HEK293 (cell line): ENCODE data around the gene TNS4.

Experiments used
- CTCF ChIA-PET: fragments of 350-600 bp; formaldehyde crosslinking; extraction: SDS; loops from one replicate; lab custom pipeline; 2021; ENCODE audit warnings: antibody characterized with exemption; lab: Yijun Ruan, JAX
- POLR2A ChIA-PET: fragments of 300-600 bp; formaldehyde crosslinking; extraction: SDS; loops from one replicate; lab custom pipeline; 2020; ENCODE audit warnings: antibody characterized with exemption, inconsistent platforms; lab: Yijun Ruan, JAX
- H3K27ac ChIP-seq: fragments of 200-500 bp; sonication (Bioruptor generic); 2 replicates; pipeline ENCODE4 v1.5.1; 2014; ENCODE audit warnings: low read depth, low read length, control low read depth, inconsistent platforms; ENCODE audit errors: extremely low read depth
- H3K36me3 ChIP-seq, 2 experiments: fragments of 200-500 bp in 1 of 2; sonication (Bioruptor generic) in 1 of 2; 1 replicate in 1 of 2; 2 replicates in 1 of 2; pipeline ENCODE4 v1.5.1; 2014 to 2017; ENCODE audit warnings: inconsistent platforms in 2 of 2, low read length in 2 of 2; ENCODE audit not compliant: control insufficient read depth in 2 of 2, insufficient read depth in 1 of 2
- H3K4me1 ChIP-seq: fragments of 200-500 bp; sonication (Bioruptor generic); 2 replicates; pipeline ENCODE4 v1.5.1; 2014; ENCODE audit warnings: mild to moderate bottlenecking, low read length, inconsistent platforms; ENCODE audit not compliant: control insufficient read depth, insufficient read depth
- H3K4me3 ChIP-seq: 2 replicates; pipeline ENCODE4 v1.5.1; 2011; ENCODE audit warnings: low read depth, mild to moderate bottlenecking, control low read depth, low read length, moderate library complexity
- H3K9me3 ChIP-seq: fragments of 200-500 bp; sonication (Bioruptor generic); 2 replicates; pipeline ENCODE4 v1.5.1; 2014; ENCODE audit warnings: low read depth, low read length, inconsistent platforms; ENCODE audit not compliant: control insufficient read depth, insufficient read depth
- CTCF ChIP-seq: fragments of 450-650 bp; formaldehyde crosslinking; IDR thresholded peaks from 2 replicates; pipeline ENCODE4 v1.5.1; 2016; ENCODE audit warnings: missing biosample characterization, missing genetic modification characterization
- KLF10 ChIP-seq: fragments of 450-650 bp; IDR thresholded peaks from 2 replicates; pipeline ENCODE4 v1.5.1; 2018; ENCODE audit warnings: missing biosample characterization, mild to moderate bottlenecking, missing genetic modification characterization
- KLF9 ChIP-seq: fragments of 450-650 bp; formaldehyde crosslinking; IDR thresholded peaks from 2 replicates; pipeline ENCODE4 v1.5.1; 2016; ENCODE audit warnings: missing biosample characterization, missing genetic modification characterization, low read depth
- OSR2 ChIP-seq: fragments of 450-650 bp; formaldehyde crosslinking; IDR thresholded peaks from 2 replicates; pipeline ENCODE4 v1.5.1; 2016; ENCODE audit warnings: missing biosample characterization, missing genetic modification characterization
- RBAK ChIP-seq: fragments of 450-650 bp; formaldehyde crosslinking; IDR thresholded peaks from 2 replicates; pipeline ENCODE4 v1.5.1; 2016; ENCODE audit warnings: missing biosample characterization, missing genetic modification characterization
- SCRT2 ChIP-seq: fragments of 450-650 bp; formaldehyde crosslinking; IDR thresholded peaks from 2 replicates; pipeline ENCODE4 v1.5.1; 2016; ENCODE audit warnings: missing biosample characterization, missing genetic modification characterization
- SP7 ChIP-seq: fragments of 450-650 bp; formaldehyde crosslinking; IDR thresholded peaks from 2 replicates; pipeline ENCODE4 v1.5.1; 2016; ENCODE audit warnings: missing biosample characterization, missing genetic modification characterization
- ZBTB17 ChIP-seq: fragments of 450-650 bp; formaldehyde crosslinking; IDR thresholded peaks from 2 replicates; pipeline ENCODE4 v1.5.1; 2016; ENCODE audit warnings: missing biosample characterization, missing genetic modification characterization
- ZBTB48 ChIP-seq: fragments of 450-650 bp; formaldehyde crosslinking; IDR thresholded peaks from 2 replicates; pipeline ENCODE4 v1.5.1; 2016; ENCODE audit warnings: missing biosample characterization, missing genetic modification characterization
- ZNF184 ChIP-seq: fragments of 450-650 bp; IDR thresholded peaks from 2 replicates; pipeline ENCODE4 v1.5.1; 2018; ENCODE audit warnings: missing biosample characterization, mild to moderate bottlenecking, missing genetic modification characterization
- ZNF202 ChIP-seq: fragments of 450-650 bp; formaldehyde crosslinking; IDR thresholded peaks from 2 replicates; pipeline ENCODE4 v1.5.1; 2016; ENCODE audit warnings: missing biosample characterization, missing genetic modification characterization, borderline replicate concordance
- ZNF48 ChIP-seq: fragments of 450-650 bp; formaldehyde crosslinking; IDR thresholded peaks from 2 replicates; pipeline ENCODE4 v1.5.1; 2016; ENCODE audit warnings: missing biosample characterization, missing genetic modification characterization
- ZNF580 ChIP-seq: fragments of 450-650 bp; formaldehyde crosslinking; IDR thresholded peaks from 2 replicates; pipeline ENCODE4 v1.5.1; 2016; ENCODE audit warnings: missing biosample characterization, missing genetic modification characterization
- ZNF596 ChIP-seq: fragments of 450-650 bp; IDR thresholded peaks from 2 replicates; pipeline ENCODE4 v1.5.0; 2018; ENCODE audit warnings: missing biosample characterization, mild to moderate bottlenecking, missing genetic modification characterization, moderate library complexity
- ZNF624 ChIP-seq: fragments of 450-650 bp; formaldehyde crosslinking; IDR thresholded peaks from 2 replicates; pipeline ENCODE4 v1.5.1; 2017; ENCODE audit warnings: missing biosample characterization, missing genetic modification characterization
- ZNF664 ChIP-seq: fragments of 450-650 bp; formaldehyde crosslinking; IDR thresholded peaks from 2 replicates; pipeline ENCODE4 v1.5.1; 2016; ENCODE audit warnings: missing biosample characterization, missing genetic modification characterization
- ZNF670 ChIP-seq: fragments of 450-650 bp; formaldehyde crosslinking; IDR thresholded peaks from 2 replicates; pipeline ENCODE4 v1.5.1; 2016; ENCODE audit warnings: missing biosample characterization, missing genetic modification characterization, low read depth
- ZNF701 ChIP-seq: fragments of 450-650 bp; formaldehyde crosslinking; IDR thresholded peaks from 2 replicates; pipeline ENCODE4 v1.5.1; 2016; ENCODE audit warnings: missing biosample characterization, missing genetic modification characterization
- ZNF707 ChIP-seq: fragments of 450-650 bp; formaldehyde crosslinking; IDR thresholded peaks from 2 replicates; pipeline ENCODE4 v1.5.1; 2016; ENCODE audit warnings: missing biosample characterization, missing genetic modification characterization
- ZNF792 ChIP-seq: fragments of 450-650 bp; formaldehyde crosslinking; IDR thresholded peaks from 2 replicates; pipeline ENCODE4 v1.5.1; 2016; ENCODE audit warnings: missing biosample characterization, missing genetic modification characterization
- ZNF843 ChIP-seq: fragments of 450-650 bp; formaldehyde crosslinking; IDR thresholded peaks from 2 replicates; pipeline ENCODE4 v1.5.1; 2016; ENCODE audit warnings: missing biosample characterization, missing genetic modification characterization
- TF ChIP-seq, protein P1 (sequence below): fragments of 450-650 bp; formaldehyde crosslinking; IDR thresholded peaks from 2 replicates; pipeline ENCODE4 v1.5.1; 2016; ENCODE audit warnings: missing biosample characterization, missing genetic modification characterization
- TF ChIP-seq, protein P2 (sequence below): fragments of 450-650 bp; formaldehyde crosslinking; IDR thresholded peaks from 2 replicates; pipeline ENCODE4 v1.5.1; 2016; ENCODE audit warnings: missing biosample characterization, missing genetic modification characterization

Gene TNS4

DNA sequence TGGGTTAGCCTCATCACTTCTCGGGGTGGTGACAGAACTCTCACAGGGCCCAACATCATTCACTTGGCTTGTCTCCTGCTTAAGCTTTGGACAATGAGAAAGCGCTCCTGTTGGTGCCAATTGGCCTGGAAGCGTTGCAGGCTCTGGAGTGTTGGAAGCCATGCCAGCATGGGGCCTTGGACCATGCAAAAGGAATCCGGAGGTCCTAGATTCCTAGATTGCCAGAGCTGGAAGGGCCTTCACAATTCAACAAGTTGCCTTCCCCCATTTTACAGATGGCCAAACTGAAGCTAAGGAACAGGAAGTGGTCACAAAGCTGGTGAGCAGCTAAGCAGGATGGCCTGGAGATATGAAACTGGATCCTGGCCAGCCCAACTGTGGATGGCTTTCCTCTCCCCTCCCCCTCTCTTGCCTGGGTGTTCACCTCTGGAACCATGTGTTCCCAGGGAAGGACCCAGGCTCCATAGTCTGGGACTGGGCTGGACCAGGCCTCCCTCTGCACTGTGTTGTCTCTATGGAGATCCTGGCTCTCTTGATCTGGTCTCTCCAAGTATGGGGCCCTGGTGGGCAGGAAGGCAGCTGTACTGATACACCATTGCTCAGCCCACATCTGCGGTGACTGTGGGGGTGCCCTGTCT, 64.2 kb downstream of the TNS4 start:
- no peak overlapping the region for H3K4me3 ChIP-seq
- no peak overlapping the region for H3K27ac ChIP-seq
- CTCF ChIA-PET, result interaction anchor here (0.6 to 9.9 kb wide), 8 partner anchors 13 to 267 kb away, joined by 3 to 194 read pairs (median 4); no protein-coding TSS in a partner anchor
- H3K9me3 ChIP-seq, result no peaks in the 10 kb centered on the region
- no peak for TF ChIP-seq ZNF670 (tag by site-specific recombination)
- TF ChIP-seq ZNF624 (tag by site-specific recombination), result no peak
- TF ChIP-seq ZNF580 (tag by site-specific recombination), result no peak
- 0 out of 2 replicates have a peak, but pooled peaks have one; percentile 58 for TF ChIP-seq SCRT2 (tag by site-specific recombination)
- TF ChIP-seq, all 188 proteins: peak for 1
- POLR2A ChIA-PET, result interaction anchor here (1.0 to 1.2 kb wide), 2 partner anchors 19 kb away, joined by 3 read pairs; partner anchors contain the start of gene TOP2A
- no peaks in the 10 kb centered on the region for H3K36me3 ChIP-seq
- no peaks in the 10 kb centered on the region for H3K4me1 ChIP-seq

DNA sequence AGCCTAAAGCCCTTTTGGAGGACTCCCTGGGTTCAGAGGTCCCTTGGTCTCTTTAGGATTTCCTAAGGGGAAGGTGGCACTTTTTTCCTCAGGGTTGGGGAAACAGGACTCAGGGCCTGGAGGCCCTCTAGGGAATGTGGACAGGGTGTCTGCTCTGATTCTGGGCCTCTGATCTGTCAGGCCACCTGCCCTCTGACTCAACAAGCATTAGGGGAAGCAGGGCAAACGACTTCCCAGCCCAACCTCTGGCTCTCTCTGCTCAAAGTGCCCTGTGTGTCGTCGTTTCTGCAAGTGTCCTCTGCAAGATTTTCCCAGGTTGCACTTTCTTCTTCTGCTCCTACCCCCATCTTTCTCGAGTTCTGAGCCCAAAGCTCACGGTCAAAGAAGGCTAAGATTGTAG, 64.8 kb downstream of the TNS4 start:
- Histone ChIP-seq H3K27ac (no peak overlapping the region), H3K4me3 (no peak overlapping the region), H3K4me1 (no peaks in the 10 kb centered on the region), H3K36me3 (no peaks in the 10 kb centered on the region), H3K9me3 (no peaks in the 10 kb centered on the region)
- CTCF ChIA-PET, result interaction anchor here (1.2 to 9.9 kb wide), 4 partner anchors 13 to 123 kb away, joined by 3 to 194 read pairs (median 29); no protein-coding TSS in a partner anchor
- POLR2A ChIA-PET, result interaction anchor here (1.2 kb wide), 1 partner anchor 19 kb away, joined by 3 read pairs; the partner anchor contains the start of gene TOP2A
- TF ChIP-seq ZNF843 (tag by site-specific recombination) (no peak), ZNF184 (tag by site-specific recombination) (no peak), KLF10 (tag by site-specific recombination) (no peak), ZBTB48 (tag by site-specific recombination) (no peak), ZNF707 (tag by site-specific recombination) (no peak), SP7 (no peak), ZNF596 (tag by site-specific recombination) (no peak), ZNF202 (tag by site-specific recombination) (no peak), KLF9 (tag by site-specific recombination) (no peak), ZNF48 (tag by site-specific recombination) (no peak), RBAK (tag by site-specific recombination) (no peak), ZNF792 (tag by site-specific recombination) (no peak), ZNF664 (tag by site-specific recombination) (no peak), ZNF670 (tag by site-specific recombination) (no peak), ZNF701 (tag by site-specific recombination) (no peak)

GRCh38 chr17:40433551-40434415, 67.6 kb downstream of the TNS4 start:
- Histone ChIP-seq H3K4me3 (no peak overlapping the region), H3K27ac (no peak overlapping the region), H3K9me3 (no peaks in the 10 kb centered on the region), H3K36me3 (no peaks in the 10 kb centered on the region), H3K4me1 (no peaks in the 10 kb centered on the region)
- ChIA-PET CTCF (interaction anchor here (0.6 to 2.1 kb wide), 17 partner anchors 10 to 164 kb away, joined by 3 to 10 read pairs (median 4); partner anchors contain the start of genes IGFBP4 and TOP2A), POLR2A (interaction anchor here (1.5 kb wide), 1 partner anchor 16 kb away, joined by 8 read pairs; the partner anchor contains the start of gene TOP2A)
- TF ChIP-seq, protein P1, sequence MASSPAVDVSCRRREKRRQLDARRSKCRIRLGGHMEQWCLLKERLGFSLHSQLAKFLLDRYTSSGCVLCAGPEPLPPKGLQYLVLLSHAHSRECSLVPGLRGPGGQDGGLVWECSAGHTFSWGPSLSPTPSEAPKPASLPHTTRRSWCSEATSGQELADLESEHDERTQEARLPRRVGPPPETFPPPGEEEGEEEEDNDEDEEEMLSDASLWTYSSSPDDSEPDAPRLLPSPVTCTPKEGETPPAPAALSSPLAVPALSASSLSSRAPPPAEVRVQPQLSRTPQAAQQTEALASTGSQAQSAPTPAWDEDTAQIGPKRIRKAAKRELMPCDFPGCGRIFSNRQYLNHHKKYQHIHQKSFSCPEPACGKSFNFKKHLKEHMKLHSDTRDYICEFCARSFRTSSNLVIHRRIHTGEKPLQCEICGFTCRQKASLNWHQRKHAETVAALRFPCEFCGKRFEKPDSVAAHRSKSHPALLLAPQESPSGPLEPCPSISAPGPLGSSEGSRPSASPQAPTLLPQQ (tag by site-specific recombination), result peak; percentile 42; the same call in 1 of the 2 replicates
- TF ChIP-seq CTCF (tag by site-specific recombination), result peak; percentile 43; the same call in 1 of the 2 replicates
- peak; percentile 57; the same call in 1 of the 2 replicates for TF ChIP-seq OSR2
- TF ChIP-seq, protein P2, sequence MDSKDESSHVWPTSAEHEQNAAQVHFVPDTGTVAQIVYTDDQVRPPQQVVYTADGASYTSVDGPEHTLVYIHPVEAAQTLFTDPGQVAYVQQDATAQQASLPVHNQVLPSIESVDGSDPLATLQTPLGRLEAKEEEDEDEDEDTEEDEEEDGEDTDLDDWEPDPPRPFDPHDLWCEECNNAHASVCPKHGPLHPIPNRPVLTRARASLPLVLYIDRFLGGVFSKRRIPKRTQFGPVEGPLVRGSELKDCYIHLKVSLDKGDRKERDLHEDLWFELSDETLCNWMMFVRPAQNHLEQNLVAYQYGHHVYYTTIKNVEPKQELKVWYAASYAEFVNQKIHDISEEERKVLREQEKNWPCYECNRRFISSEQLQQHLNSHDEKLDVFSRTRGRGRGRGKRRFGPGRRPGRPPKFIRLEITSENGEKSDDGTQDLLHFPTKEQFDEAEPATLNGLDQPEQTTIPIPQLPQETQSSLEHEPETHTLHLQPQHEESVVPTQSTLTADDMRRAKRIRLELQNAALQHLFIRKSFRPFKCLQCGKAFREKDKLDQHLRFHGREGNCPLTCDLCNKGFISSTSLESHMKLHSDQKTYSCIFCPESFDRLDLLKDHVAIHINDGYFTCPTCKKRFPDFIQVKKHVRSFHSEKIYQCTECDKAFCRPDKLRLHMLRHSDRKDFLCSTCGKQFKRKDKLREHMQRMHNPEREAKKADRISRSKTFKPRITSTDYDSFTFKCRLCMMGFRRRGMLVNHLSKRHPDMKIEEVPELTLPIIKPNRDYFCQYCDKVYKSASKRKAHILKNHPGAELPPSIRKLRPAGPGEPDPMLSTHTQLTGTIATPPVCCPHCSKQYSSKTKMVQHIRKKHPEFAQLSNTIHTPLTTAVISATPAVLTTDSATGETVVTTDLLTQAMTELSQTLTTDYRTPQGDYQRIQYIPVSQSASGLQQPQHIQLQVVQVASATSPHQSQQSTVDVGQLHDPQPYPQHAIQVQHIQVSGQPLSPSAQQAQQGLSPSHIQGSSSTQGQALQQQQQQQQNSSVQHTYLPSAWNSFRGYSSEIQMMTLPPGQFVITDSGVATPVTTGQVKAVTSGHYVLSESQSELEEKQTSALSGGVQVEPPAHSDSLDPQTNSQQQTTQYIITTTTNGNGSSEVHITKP (tag by site-specific recombination), result 0 out of 2 replicates have a peak, but pooled peaks have one; percentile 23
- no peak for TF ChIP-seq ZBTB17 (tag by site-specific recombination)
